Peyer's patch (tissue), 4 donors: ENCODE measurements around the gene UBL4B.

Source experiments
- POLR2A ChIP-seq, 2 donors: fragments of 450-650 bp; IDR thresholded peaks; one replicate each; pipeline ENCODE4 v1.5.1; 2017; ENCODE audit warnings: antibody characterized with exemption in 2 of 2, mild to moderate bottlenecking in 2 of 2, moderate library complexity in 2 of 2
- TF ChIP-seq, protein P1 (sequence below), 6 experiments: fragments of 450-650 bp in 4 of 6; fragments of 200-600 bp in 2 of 6; sonication (generic) in 1 of 6; IDR thresholded peaks; one replicate each; pipeline ENCODE4 v1.5.1; 2017 to 2019; ENCODE audit warnings: antibody characterized with exemption in 6 of 6, mild to moderate bottlenecking in 3 of 6, moderate library complexity in 1 of 6

DNA sequence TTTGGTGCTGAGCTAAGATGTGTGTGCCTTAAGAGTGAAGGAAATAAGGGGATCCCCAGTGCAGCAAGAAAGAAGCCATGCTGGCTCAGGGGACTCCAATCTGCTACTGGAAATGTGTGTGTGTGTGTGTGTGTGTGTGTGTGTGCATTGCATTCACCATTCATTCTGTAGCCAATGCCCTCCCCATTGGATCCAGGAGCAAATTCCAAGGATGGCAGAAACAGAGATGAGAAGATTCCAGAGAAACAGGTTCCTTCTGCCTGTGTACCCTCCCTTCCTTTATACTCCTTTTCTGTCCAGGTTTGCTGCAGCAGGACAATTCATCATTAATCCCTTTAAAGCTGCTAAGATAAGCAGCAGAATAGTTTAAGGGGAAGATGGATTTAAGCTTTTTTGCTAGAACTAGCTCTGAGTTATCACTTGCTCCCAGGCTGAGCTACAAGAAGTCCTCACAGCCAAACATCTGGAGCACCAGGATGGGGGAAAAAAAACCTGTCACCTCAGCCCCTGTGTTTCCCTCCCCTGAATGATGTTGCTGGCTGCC, 41.2 kb downstream of the UBL4B start:
- no peak for TF ChIP-seq POLR2A (IDR thresholded peaks at IDR 0.05)
- TF ChIP-seq, protein P1, sequence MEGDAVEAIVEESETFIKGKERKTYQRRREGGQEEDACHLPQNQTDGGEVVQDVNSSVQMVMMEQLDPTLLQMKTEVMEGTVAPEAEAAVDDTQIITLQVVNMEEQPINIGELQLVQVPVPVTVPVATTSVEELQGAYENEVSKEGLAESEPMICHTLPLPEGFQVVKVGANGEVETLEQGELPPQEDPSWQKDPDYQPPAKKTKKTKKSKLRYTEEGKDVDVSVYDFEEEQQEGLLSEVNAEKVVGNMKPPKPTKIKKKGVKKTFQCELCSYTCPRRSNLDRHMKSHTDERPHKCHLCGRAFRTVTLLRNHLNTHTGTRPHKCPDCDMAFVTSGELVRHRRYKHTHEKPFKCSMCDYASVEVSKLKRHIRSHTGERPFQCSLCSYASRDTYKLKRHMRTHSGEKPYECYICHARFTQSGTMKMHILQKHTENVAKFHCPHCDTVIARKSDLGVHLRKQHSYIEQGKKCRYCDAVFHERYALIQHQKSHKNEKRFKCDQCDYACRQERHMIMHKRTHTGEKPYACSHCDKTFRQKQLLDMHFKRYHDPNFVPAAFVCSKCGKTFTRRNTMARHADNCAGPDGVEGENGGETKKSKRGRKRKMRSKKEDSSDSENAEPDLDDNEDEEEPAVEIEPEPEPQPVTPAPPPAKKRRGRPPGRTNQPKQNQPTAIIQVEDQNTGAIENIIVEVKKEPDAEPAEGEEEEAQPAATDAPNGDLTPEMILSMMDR (IDR thresholded peaks at IDR 0.05) = no peak
